Panc1 (cell line): ENCODE data around the gene ENO4. TPM values are rescaled to one million over a fixed set of nuclear protein-coding genes. Genes with fewer than 3 reads are reported as not detected.

Source experiments
- ATAC-seq: fragments of 200-7000 bp; cut with Tn5 transposase; 2 replicates; pipeline ENCODE4 v1.9.1; 2020; ENCODE audit warnings: mild to moderate bottlenecking, moderate library complexity
- BruUV-seq: library from RNA; stranded (reverse); fragments of 400-500 nt; replicated peaks from 2 replicates; lab custom pipeline; 2021; lab: Mats Ljungman, UMichigan
- CTCF ChIA-PET: fragments of 300-600 bp; sonication (Branson Sonifier 250); formaldehyde crosslinking; loops from one replicate; lab custom pipeline; 2022; ENCODE audit warnings: antibody characterized with exemption; lab: Charles Lee
- POLR2A ChIA-PET: fragments of 300-600 bp; sonication (Branson Sonifier 250); formaldehyde crosslinking; loops from one replicate; lab custom pipeline; 2022; ENCODE audit warnings: antibody characterized with exemption; lab: Charles Lee
- DNase-seq: peaks from one replicate; pipeline ENCODE4 v3.0.0-alpha.2; 2010; ENCODE audit warnings: low read depth, low spot score
- H3K27ac ChIP-seq: 2 replicates; pipeline ENCODE4 v1.5.1; 2011; ENCODE audit warnings: mild to moderate bottlenecking, low read length, inconsistent platforms
- H3K27me3 ChIP-seq: fragments of 200-500 bp; sonication (Bioruptor generic); 2 replicates; pipeline ENCODE4 v1.6.0; 2014; ENCODE audit warnings: low read length, inconsistent platforms; ENCODE audit not compliant: control insufficient read depth, insufficient read depth
- H3K36me3 ChIP-seq: fragments of 200-500 bp; sonication (Bioruptor generic); 2 replicates; pipeline ENCODE4 v1.5.1; 2014; ENCODE audit warnings: inconsistent platforms, mild to moderate bottlenecking, low read length, moderate library complexity; ENCODE audit not compliant: control insufficient read depth, insufficient read depth
- H3K4me1 ChIP-seq: 2 replicates; pipeline ENCODE4 v1.5.1; 2011; ENCODE audit warnings: inconsistent platforms, mild to moderate bottlenecking, low read length, moderate library complexity; ENCODE audit not compliant: control insufficient read depth, insufficient read depth
- H3K4me3 ChIP-seq, 2 experiments: 2 replicates each; pipeline ENCODE4 v1.5.1; 2011 to 2012; ENCODE audit warnings: low read depth in 2 of 2, low read length in 2 of 2, mild to moderate bottlenecking in 2 of 2, inconsistent platforms in 1 of 2, moderate library complexity in 1 of 2
- H3K9me3 ChIP-seq: fragments of 200-500 bp; sonication (Bioruptor generic); 2 replicates; pipeline ENCODE4 v1.5.1; 2014; ENCODE audit warnings: low read depth, mild to moderate bottlenecking, inconsistent platforms, low read length, moderate library complexity; ENCODE audit not compliant: control insufficient read depth, insufficient read depth
- POLR2AphosphoS5 ChIP-seq: IDR thresholded peaks from 2 replicates; pipeline ENCODE4 v1.6.1; 2012; ENCODE audit warnings: mild to moderate bottlenecking, low read depth, low read length, moderate library complexity
- SIN3A ChIP-seq: IDR thresholded peaks from 2 replicates; pipeline ENCODE4 v1.6.1; 2012; ENCODE audit warnings: low read depth, mild to moderate bottlenecking, low read length, moderate library complexity, borderline replicate concordance; ENCODE audit not compliant: insufficient read depth
- TCF7L2 ChIP-seq: IDR thresholded peaks from 2 replicates; pipeline ENCODE4 v1.6.1; 2011; ENCODE audit warnings: mild to moderate bottlenecking, low read depth, low read length, inconsistent platforms
- in situ Hi-C: cut with HindIII; loops from 2 replicates; pipeline ENCODE4 v1.10.0; 2016; ENCODE audit warnings: low sequenced_read_pairs, low pct_unique_long_range_greater_than_20kb
- intact Hi-C: fragments of 100-400 bp; cut with micrococcal nuclease; formaldehyde crosslinking; loops from one replicate; pipeline ENCODE4 v1.10.0; 2022; ENCODE audit not compliant: unreplicated experiment
- total RNA-seq: library from RNA; stranded (reverse); gene quantifications from one replicate; pipeline ENCODE4 v1.2.1, GENCODE V29; 2021; ENCODE audit not compliant: unreplicated experiment
- TF ChIP-seq, protein P1 (sequence below): fragments of 450-650 bp; IDR thresholded peaks from 2 replicates; pipeline ENCODE4 v1.5.1; 2017; ENCODE audit warnings: mild to moderate bottlenecking
- TF ChIP-seq, protein P2 (sequence below), 2 experiments: IDR thresholded peaks; 2 replicates each; pipeline ENCODE4 v1.6.1; 2011 to 2012; ENCODE audit warnings: low read depth in 2 of 2, control low read depth in 1 of 2, low read length in 1 of 2, mild to moderate bottlenecking in 1 of 2, moderate library complexity in 1 of 2; ENCODE audit not compliant: insufficient read depth in 1 of 2

The ENO4 gene
- total RNA-seq, 1 experiment from 2014 or later, result 0.15 TPM

DNA sequence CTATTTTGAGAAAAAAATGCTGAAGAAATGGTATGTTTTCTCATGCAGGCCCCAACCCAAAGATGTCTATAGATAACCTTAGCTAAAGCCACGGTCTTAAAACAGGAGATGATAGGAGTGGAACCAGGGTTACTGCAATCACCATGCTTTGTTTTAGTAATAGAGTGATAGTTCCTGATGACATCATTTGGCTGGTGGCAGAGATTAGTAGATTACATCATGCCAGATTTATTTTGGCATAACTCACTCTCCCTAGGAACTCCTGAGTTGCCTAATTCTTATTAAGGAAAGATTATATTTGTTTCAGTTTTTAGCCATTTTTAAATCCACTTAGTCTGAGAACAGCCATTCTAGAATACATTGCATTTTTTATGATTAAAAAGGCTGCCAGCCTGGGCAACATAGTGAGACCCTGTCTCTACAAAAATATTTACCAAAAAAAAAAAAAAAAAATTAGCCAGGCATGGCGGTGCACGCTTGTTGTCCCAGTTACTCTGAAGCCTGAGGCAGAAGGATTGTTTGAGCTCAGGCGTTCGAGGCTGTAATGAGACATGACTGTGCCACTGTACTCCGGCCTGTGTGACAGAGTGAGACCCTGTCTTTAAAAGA lies 17.8 kb downstream of the ENO4 start:
- ATAC-seq, result no peak
- TF ChIP-seq TCF7L2, result no peak
- no peak for TF ChIP-seq SIN3A
- TF ChIP-seq POLR2AphosphoS5, result no peak
- TF ChIP-seq, protein P1, sequence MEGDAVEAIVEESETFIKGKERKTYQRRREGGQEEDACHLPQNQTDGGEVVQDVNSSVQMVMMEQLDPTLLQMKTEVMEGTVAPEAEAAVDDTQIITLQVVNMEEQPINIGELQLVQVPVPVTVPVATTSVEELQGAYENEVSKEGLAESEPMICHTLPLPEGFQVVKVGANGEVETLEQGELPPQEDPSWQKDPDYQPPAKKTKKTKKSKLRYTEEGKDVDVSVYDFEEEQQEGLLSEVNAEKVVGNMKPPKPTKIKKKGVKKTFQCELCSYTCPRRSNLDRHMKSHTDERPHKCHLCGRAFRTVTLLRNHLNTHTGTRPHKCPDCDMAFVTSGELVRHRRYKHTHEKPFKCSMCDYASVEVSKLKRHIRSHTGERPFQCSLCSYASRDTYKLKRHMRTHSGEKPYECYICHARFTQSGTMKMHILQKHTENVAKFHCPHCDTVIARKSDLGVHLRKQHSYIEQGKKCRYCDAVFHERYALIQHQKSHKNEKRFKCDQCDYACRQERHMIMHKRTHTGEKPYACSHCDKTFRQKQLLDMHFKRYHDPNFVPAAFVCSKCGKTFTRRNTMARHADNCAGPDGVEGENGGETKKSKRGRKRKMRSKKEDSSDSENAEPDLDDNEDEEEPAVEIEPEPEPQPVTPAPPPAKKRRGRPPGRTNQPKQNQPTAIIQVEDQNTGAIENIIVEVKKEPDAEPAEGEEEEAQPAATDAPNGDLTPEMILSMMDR, result no peak
- TF ChIP-seq, protein P2, sequence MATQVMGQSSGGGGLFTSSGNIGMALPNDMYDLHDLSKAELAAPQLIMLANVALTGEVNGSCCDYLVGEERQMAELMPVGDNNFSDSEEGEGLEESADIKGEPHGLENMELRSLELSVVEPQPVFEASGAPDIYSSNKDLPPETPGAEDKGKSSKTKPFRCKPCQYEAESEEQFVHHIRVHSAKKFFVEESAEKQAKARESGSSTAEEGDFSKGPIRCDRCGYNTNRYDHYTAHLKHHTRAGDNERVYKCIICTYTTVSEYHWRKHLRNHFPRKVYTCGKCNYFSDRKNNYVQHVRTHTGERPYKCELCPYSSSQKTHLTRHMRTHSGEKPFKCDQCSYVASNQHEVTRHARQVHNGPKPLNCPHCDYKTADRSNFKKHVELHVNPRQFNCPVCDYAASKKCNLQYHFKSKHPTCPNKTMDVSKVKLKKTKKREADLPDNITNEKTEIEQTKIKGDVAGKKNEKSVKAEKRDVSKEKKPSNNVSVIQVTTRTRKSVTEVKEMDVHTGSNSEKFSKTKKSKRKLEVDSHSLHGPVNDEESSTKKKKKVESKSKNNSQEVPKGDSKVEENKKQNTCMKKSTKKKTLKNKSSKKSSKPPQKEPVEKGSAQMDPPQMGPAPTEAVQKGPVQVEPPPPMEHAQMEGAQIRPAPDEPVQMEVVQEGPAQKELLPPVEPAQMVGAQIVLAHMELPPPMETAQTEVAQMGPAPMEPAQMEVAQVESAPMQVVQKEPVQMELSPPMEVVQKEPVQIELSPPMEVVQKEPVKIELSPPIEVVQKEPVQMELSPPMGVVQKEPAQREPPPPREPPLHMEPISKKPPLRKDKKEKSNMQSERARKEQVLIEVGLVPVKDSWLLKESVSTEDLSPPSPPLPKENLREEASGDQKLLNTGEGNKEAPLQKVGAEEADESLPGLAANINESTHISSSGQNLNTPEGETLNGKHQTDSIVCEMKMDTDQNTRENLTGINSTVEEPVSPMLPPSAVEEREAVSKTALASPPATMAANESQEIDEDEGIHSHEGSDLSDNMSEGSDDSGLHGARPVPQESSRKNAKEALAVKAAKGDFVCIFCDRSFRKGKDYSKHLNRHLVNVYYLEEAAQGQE (IDR thresholded peaks at IDR 0.05; ENCODE audit: insufficient read depth in 1 of 2, low read depth in 2 of 2, low read length in 1 of 2), result no peak
- Histone ChIP-seq H3K9me3 (no peaks in the 10 kb centered on the region), H3K4me3 (no peak overlapping the region), H3K27ac (no peak overlapping the region), H3K4me1 (no peaks in the 10 kb centered on the region), H3K27me3 (no peaks in the 10 kb centered on the region), H3K36me3 (no peaks in the 10 kb centered on the region)
- ChIA-PET CTCF (no interaction called here), POLR2A (interaction anchor here (0.6 kb wide), 1 partner anchor 308 kb away, joined by 6 read pairs; no protein-coding TSS in a partner anchor)
- no TSS peak for BruUV-seq
- no peak for DNase-seq
- in situ Hi-C loops, result no loop called here
- intact Hi-C loops, result no loop called here

DNA sequence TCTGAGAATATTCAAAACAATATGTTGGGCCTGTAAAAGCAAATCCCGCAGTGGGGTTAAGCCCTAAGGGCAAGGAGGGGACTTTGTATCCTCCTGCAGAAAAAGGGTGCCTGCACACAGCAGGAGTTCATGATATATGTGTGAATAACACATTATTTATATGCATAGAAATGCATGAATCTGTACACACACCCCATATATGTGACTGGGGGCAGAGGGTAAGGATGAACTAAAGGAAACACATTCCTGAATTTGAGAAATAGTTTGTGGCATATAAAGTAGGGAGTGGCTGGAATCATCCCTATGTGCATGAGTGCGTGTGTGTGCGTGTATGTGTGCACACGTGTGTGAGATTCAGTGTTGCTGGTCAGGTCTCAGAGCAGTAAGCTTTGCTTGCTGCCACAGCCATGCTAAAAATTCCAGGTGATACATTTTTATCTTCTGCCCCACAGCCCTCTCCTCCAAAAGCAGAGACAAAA lies 18.9 kb downstream of the ENO4 start:
- ChIA-PET CTCF (no interaction called here), POLR2A (no interaction called here)
- no peak overlapping the region for H3K4me3 ChIP-seq
- H3K9me3 ChIP-seq, result no peaks in the 10 kb centered on the region
- DNase-seq (no peak), ATAC-seq (no peak)
- H3K36me3 ChIP-seq, result no peaks in the 10 kb centered on the region
- H3K4me1 ChIP-seq, result no peaks in the 10 kb centered on the region
- peaks cover 3% of the 10 kb centered on the region; the same call in 1 of the 2 replicates for H3K27me3 ChIP-seq
- in situ Hi-C loops, result no loop called here
- H3K27ac ChIP-seq, result no peak overlapping the region
- intact Hi-C loops, result no loop called here
- BruUV-seq, result no TSS peak
- no peak for TF ChIP-seq SIN3A
- TF ChIP-seq, protein P1, result no peak
- no peak for TF ChIP-seq TCF7L2
- TF ChIP-seq, protein P2 (IDR thresholded peaks at IDR 0.05; ENCODE audit: insufficient read depth in 1 of 2, low read depth in 2 of 2, low read length in 1 of 2), result no peak
- TF ChIP-seq POLR2AphosphoS5, result no peak
